ENCODE measurements around the gene MRRF.

GRCh38 chr9:122372856-122373845, 108.5 kb downstream of the MRRF start:
- no peak for TF ChIP-seq CTCF (conservative IDR thresholded peaks at IDR 0.05 in 1 of 2, IDR thresholded peaks at IDR 0.05 in 1 of 2; ENCODE audit: low read depth in 1 of 2, low read length in 2 of 2)
- no peak for TF ChIP-seq EZH2 (IDR thresholded peaks at IDR 0.05; ENCODE audit: low read length, missing control alignments)

Measured in fibroblast of lung (primary cell).